Colonic mucosa (tissue), 4 donors: ENCODE measurements around the gene MACROH2A1. TPM values are rescaled to one million over a fixed set of nuclear protein-coding genes. Genes with fewer than 3 reads are reported as not detected.
A peak's percentile ranks its signal among the peaks of the same experiment; 100 is the strongest.

ENCODE experiments used
- DNase-seq: peaks from one replicate; pipeline ENCODE4 v3.0.0-alpha.2; 2020
- H3K27ac ChIP-seq: fragments of 200-600 bp; one replicate; pipeline ENCODE4 v1.8.0; 2021
- H3K27me3 ChIP-seq: fragments of 200-600 bp; one replicate; pipeline ENCODE4 v1.8.0; 2021
- H3K36me3 ChIP-seq: fragments of 200-600 bp; one replicate; pipeline ENCODE4 v1.8.0; 2021
- H3K4me1 ChIP-seq: fragments of 200-600 bp; one replicate; pipeline ENCODE4 v1.8.0; 2021; ENCODE audit warnings: mild to moderate bottlenecking
- H3K4me3 ChIP-seq: fragments of 200-600 bp; one replicate; pipeline ENCODE4 v1.8.0; 2021
- H3K9ac ChIP-seq, 2 donors: one replicate each; pipeline ENCODE4 v1.7.0; 2013; ENCODE audit warnings: control low read depth in 2 of 2, low read depth in 2 of 2, low read length in 2 of 2
- H3K9me3 ChIP-seq: fragments of 200-600 bp; one replicate; pipeline ENCODE4 v1.8.0; 2021
- CTCF ChIP-seq: fragments of 200-600 bp; IDR thresholded peaks from one replicate; pipeline ENCODE4 v1.8.0; 2022; ENCODE audit warnings: antibody characterized with exemption, mild to moderate bottlenecking
- intact Hi-C: fragments of 100-400 bp; cut with DNase I; formaldehyde crosslinking; loops from one replicate; pipeline ENCODE4 v1.14.1; 2022
- total RNA-seq, 2 donors: library from RNA; stranded (reverse); fragmentation: NEBNext Ultra II Directional in 1 of 2; extraction: Animal tissue kit (Norgen Biotek cat#: 25700) in 1 of 2; gene quantifications; one replicate each; pipeline ENCODE4 v1.2.1, GENCODE V29; 2021
- donor health status: healthy.
- donor health status: DM: no; HTN: no; CAD: no.
- donor health status: DM: no; HTN: no; CAD: no.

MACROH2A1 gene
- total RNA-seq, 2 donors from 2014 or later = 191 to 323 TPM

GRCh38 chr5:135337064-135337463 is 62.0 kb downstream of the MACROH2A1 start:
- DNase-seq = no peak
- Histone ChIP-seq H3K27ac (no peak overlapping the region), H3K36me3 (peaks cover 20% of the 10 kb centered on the region)

GRCh38 chr5:135335031-135335828 is 63.8 kb downstream of the MACROH2A1 start:
- no peak overlapping the region for H3K4me3 ChIP-seq
- H3K4me1 ChIP-seq = peaks cover under 1% of the 10 kb centered on the region
- no peak overlapping the region for H3K9ac ChIP-seq
- no peak for TF ChIP-seq CTCF
- intact Hi-C loops = no loop called here
- no peak overlapping the region for H3K27ac ChIP-seq
- H3K9me3 ChIP-seq = no peaks in the 10 kb centered on the region
- H3K27me3 ChIP-seq = no peaks in the 10 kb centered on the region
- H3K36me3 ChIP-seq = peaks cover 20% of the 10 kb centered on the region
- DNase-seq = no peak

More at GRCh38 chr5:135337064-135337463, 62.0 kb downstream of the MACROH2A1 start:
- Histone ChIP-seq H3K27me3 (no peaks in the 10 kb centered on the region), H3K4me3 (no peak overlapping the region), H3K9me3 (no peaks in the 10 kb centered on the region), H3K9ac (no peak overlapping the region), H3K4me1 (peaks cover 6% of the 10 kb centered on the region)
- intact Hi-C loops = no loop called here
- TF ChIP-seq CTCF = no peak

GRCh38 chr5:135333732-135334515 is 65.1 kb downstream of the MACROH2A1 start:
- intact Hi-C loops = loop anchor here (5.0 kb wide), 1 partner anchor 127 kb away; no protein-coding TSS in a partner anchor
- no peak overlapping the region for H3K27ac ChIP-seq
- no peak for DNase-seq

GRCh38 chr5:135332519-135333150 is 66.4 kb downstream of the MACROH2A1 start:
- H3K9me3 ChIP-seq = no peaks in the 10 kb centered on the region
- no peaks in the 10 kb centered on the region for H3K27me3 ChIP-seq
- no peak overlapping the region for H3K27ac ChIP-seq
- intact Hi-C loops = loop anchor here (5.0 kb wide), 1 partner anchor 125 kb away; no protein-coding TSS in a partner anchor
- H3K4me1 ChIP-seq = no peaks in the 10 kb centered on the region
- no peak for DNase-seq
- no peak overlapping the region for H3K9ac ChIP-seq
- peak; percentile 42 for TF ChIP-seq CTCF
- no peak overlapping the region for H3K4me3 ChIP-seq
- peaks cover 16% of the 10 kb centered on the region for H3K36me3 ChIP-seq

More at GRCh38 chr5:135333732-135334515, 65.1 kb downstream of the MACROH2A1 start:
- Histone ChIP-seq H3K9ac (no peak overlapping the region), H3K4me1 (no peaks in the 10 kb centered on the region), H3K9me3 (no peaks in the 10 kb centered on the region), H3K4me3 (no peak overlapping the region), H3K36me3 (peaks cover 20% of the 10 kb centered on the region), H3K27me3 (no peaks in the 10 kb centered on the region)
- TF ChIP-seq CTCF = no peak

GRCh38 chr5:135331612-135332011 is 67.4 kb downstream of the MACROH2A1 start:
- Histone ChIP-seq H3K27me3 (no peaks in the 10 kb centered on the region), H3K4me1 (no peaks in the 10 kb centered on the region), H3K9me3 (no peaks in the 10 kb centered on the region), H3K27ac (no peak overlapping the region), H3K36me3 (peaks cover 7% of the 10 kb centered on the region), H3K4me3 (no peak overlapping the region), H3K9ac (no peak overlapping the region)
- TF ChIP-seq CTCF = no peak
- no peak for DNase-seq
- intact Hi-C loops = loop anchor here (5.0 kb wide), 1 partner anchor 124 kb away; no protein-coding TSS in a partner anchor
